SJCRH30 (cell line): Measurements from ENCODE around the gene ERGIC1. TPM values are rescaled to one million over a fixed set of nuclear protein-coding genes. Genes with fewer than 3 reads are reported as not detected.
"Not testable (repeated sequence)": the region's sequence is repeated elsewhere in the genome, so short reads cannot be mapped to it uniquely, and the experiment has no call there.

ENCODE experiments used
- DNase-seq, 2 experiments: peaks; one replicate each; pipeline ENCODE4 v3.0.0-alpha.2; 2015 to 2020
- H3K27ac ChIP-seq: fragments of 250-450 bp; sonication (Bioruptor Pico); 2 replicates; pipeline ENCODE4 v1.5.1; 2020; ENCODE audit warnings: mild to moderate bottlenecking, moderate library complexity
- H3K27me3 ChIP-seq: fragments of 250-450 bp; sonication (Bioruptor Pico); 2 replicates; pipeline ENCODE4 v1.5.1; 2020; ENCODE audit warnings: mild to moderate bottlenecking, moderate library complexity
- H3K36me3 ChIP-seq: fragments of 250-450 bp; sonication (Bioruptor Pico); 2 replicates; pipeline ENCODE4 v1.5.1; 2020; ENCODE audit warnings: mild to moderate bottlenecking, moderate library complexity
- H3K4me1 ChIP-seq: fragments of 250-450 bp; sonication (Bioruptor Pico); 2 replicates; pipeline ENCODE4 v1.5.1; 2020; ENCODE audit warnings: mild to moderate bottlenecking, moderate library complexity
- H3K4me3 ChIP-seq: fragments of 250-450 bp; sonication (Bioruptor Pico); 2 replicates; pipeline ENCODE4 v1.5.1; 2020; ENCODE audit warnings: mild to moderate bottlenecking, moderate library complexity
- H3K9me3 ChIP-seq: fragments of 250-450 bp; sonication (Bioruptor Pico); replicated peaks from 2 replicates; pipeline ENCODE4 v1.5.1; 2020; ENCODE audit warnings: mild to moderate bottlenecking, moderate library complexity
- total RNA-seq: library from RNA; depleted of rRNA; stranded (reverse); fragments of >200 nt; shearing (Covaris generic); gene quantifications from 2 replicates; pipeline ENCODE4 v1.2.3, GENCODE V29; 2014

Gene ERGIC1
- total RNA-seq, 1 experiment from 2014 or later = 83.4 TPM

- H3K27ac ChIP-seq = no peak overlapping the region
- DNase-seq = no peak
- H3K27me3 ChIP-seq = no peaks in the 10 kb centered on the region
- H3K36me3 ChIP-seq = no peaks in the 10 kb centered on the region; the same call in 1 of the 2 replicates
- H3K4me3 ChIP-seq = no peak overlapping the region
- H3K9me3 ChIP-seq = no peaks in the 10 kb centered on the region
- no peaks in the 10 kb centered on the region for H3K4me1 ChIP-seq
These were observed 20.9 kb downstream of the ERGIC1 start for GRCh38 chr5:172854971-172855370.

DNA sequence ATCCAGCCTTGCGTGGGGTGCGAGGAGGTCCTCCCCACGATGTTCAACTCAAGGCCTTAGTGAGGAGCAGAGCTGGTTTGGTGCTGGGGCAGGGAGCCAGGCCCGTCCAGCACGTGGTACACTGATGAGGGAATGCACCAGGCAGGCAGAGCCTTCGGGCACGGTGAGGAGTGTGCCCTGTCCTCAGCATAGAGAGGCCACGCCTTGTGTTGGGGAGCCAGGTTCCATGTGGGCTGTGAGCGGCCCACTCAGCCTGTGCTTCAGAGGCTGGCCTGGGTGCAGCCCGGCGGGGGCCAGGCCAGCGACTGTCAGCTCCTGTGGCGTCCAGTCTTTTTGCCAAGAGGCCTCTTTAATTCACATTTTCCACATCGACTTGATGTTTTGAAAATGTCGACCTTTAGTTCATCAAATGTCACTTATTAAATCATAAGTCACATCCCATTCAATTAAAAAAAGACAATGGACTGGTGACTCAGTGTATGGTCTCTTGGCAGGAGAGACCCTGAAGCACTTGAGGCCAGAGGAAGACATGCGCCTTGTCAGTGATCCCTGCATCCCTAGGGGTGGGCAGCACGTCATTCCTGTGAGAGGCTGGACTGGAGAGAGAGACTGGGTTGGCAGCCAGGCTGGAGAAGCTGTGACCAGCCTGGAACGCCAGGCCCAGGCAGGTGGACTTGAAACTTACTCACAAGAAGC is 21.7 kb downstream of the ERGIC1 start:
- no peaks in the 10 kb centered on the region for H3K4me1 ChIP-seq

GRCh38 chr5:172856336-172856735 is 22.3 kb downstream of the ERGIC1 start:
- no peak overlapping the region for H3K4me3 ChIP-seq
- H3K36me3 ChIP-seq = no peaks in the 10 kb centered on the region
- H3K9me3 ChIP-seq = no peaks in the 10 kb centered on the region
- H3K27me3 ChIP-seq = no peaks in the 10 kb centered on the region
- no peak for DNase-seq
- no peaks in the 10 kb centered on the region for H3K4me1 ChIP-seq
- no peak overlapping the region for H3K27ac ChIP-seq

More for the DNA sequence above, 21.7 kb downstream of the ERGIC1 start:
- DNase-seq = no peak
- Histone ChIP-seq H3K9me3 (no peaks in the 10 kb centered on the region), H3K27me3 (no peaks in the 10 kb centered on the region), H3K27ac (no peak overlapping the region), H3K36me3 (no peaks in the 10 kb centered on the region; the same call in 1 of the 2 replicates), H3K4me3 (no peak overlapping the region)

DNA sequence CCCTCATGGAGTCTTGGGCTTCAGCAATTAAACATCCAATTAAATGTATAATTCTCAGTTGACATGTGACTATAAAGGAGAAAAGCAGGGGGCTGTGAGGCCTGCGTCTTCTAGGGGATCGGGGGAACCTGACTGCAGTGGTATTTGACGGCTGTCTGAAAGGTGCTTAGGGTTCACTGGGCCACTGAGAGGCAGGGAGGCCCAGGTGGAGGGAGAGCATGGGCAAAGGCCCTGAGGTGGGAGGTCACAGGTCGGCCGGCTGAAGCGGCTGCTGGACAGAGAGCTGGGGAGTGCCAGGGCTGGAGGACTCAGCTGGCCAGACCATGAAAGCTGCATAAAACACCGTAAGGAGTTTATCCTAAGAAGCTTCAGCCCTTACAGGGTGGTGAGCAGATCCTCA is 23.9 kb downstream of the ERGIC1 start:
- Histone ChIP-seq H3K36me3 (0 out of 2 replicates have a peak, but pooled peaks cover 3% of the 10 kb centered on the region), H3K4me1 (no peaks in the 10 kb centered on the region), H3K27me3 (no peaks in the 10 kb centered on the region), H3K4me3 (no peak overlapping the region), H3K9me3 (no peaks in the 10 kb centered on the region), H3K27ac (no peak overlapping the region)
- no peak for DNase-seq

- H3K4me1 ChIP-seq = no peaks in the 10 kb centered on the region
- DNase-seq = no peak
These were observed 24.5 kb downstream of the ERGIC1 start for GRCh38 chr5:172858511-172858989.

DNA sequence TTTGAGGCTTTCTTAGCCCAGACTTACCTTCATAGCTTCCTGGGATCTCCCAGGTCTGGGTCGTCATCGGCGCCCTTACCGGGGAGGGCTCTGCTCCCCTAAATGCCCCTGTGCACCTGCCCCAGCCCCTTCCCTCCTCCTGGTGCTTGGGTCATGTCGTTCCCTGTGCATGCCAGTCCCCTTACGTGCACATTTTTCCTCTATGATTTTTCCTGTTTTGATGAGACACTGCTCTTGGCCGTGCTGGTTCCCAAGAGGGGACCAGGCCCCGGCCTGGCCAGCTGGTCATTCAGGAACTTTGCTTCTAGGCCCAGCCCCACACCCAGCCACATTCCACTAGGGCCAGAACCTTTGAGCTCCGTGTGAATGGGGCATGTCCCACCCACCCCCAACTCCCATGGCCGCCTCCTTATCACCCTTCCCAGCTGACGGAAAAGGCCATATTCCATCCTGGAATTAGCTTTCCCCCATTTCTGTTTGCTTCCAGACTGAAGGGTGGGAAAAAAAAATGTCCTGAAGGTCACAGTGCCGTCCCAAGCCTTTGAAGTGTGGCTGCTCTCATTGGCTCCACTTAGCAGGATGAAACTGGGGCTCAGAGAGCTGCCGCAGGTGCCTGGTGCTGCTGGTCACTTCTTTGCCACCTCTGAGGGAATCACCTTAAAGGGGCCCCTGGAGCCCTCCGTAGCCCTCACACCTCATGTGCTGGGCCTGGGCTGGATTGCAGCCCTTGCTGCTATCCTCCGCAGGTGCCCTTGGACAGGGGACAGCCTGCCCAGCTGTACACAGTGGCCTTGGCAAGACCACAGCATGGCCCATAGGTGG is 25.1 kb downstream of the ERGIC1 start:
- no peak for DNase-seq
- Histone ChIP-seq H3K4me1 (no peaks in the 10 kb centered on the region), H3K27me3 (no peaks in the 10 kb centered on the region)

More at GRCh38 chr5:172858511-172858989, 24.5 kb downstream of the ERGIC1 start:
- Histone ChIP-seq H3K9me3 (no peaks in the 10 kb centered on the region), H3K27ac (no peak overlapping the region), H3K36me3 (0 out of 2 replicates have a peak, but pooled peaks cover 3% of the 10 kb centered on the region), H3K4me3 (no peak overlapping the region), H3K27me3 (no peaks in the 10 kb centered on the region)

GRCh38 chr5:172859966-172860365 is 25.9 kb downstream of the ERGIC1 start:
- no peak overlapping the region for H3K27ac ChIP-seq
- H3K4me1 ChIP-seq = no peaks in the 10 kb centered on the region
- H3K4me3 ChIP-seq = no peak overlapping the region
- no peaks in the 10 kb centered on the region for H3K9me3 ChIP-seq
- no peaks in the 10 kb centered on the region for H3K27me3 ChIP-seq
- 0 out of 2 replicates have a peak, but pooled peaks cover 3% of the 10 kb centered on the region for H3K36me3 ChIP-seq
- DNase-seq = no peak

More for the DNA sequence above, 25.1 kb downstream of the ERGIC1 start:
- Histone ChIP-seq H3K36me3 (0 out of 2 replicates have a peak, but pooled peaks cover 3% of the 10 kb centered on the region), H3K4me3 (no peak overlapping the region), H3K27ac (no peak overlapping the region), H3K9me3 (no peaks in the 10 kb centered on the region)

DNA sequence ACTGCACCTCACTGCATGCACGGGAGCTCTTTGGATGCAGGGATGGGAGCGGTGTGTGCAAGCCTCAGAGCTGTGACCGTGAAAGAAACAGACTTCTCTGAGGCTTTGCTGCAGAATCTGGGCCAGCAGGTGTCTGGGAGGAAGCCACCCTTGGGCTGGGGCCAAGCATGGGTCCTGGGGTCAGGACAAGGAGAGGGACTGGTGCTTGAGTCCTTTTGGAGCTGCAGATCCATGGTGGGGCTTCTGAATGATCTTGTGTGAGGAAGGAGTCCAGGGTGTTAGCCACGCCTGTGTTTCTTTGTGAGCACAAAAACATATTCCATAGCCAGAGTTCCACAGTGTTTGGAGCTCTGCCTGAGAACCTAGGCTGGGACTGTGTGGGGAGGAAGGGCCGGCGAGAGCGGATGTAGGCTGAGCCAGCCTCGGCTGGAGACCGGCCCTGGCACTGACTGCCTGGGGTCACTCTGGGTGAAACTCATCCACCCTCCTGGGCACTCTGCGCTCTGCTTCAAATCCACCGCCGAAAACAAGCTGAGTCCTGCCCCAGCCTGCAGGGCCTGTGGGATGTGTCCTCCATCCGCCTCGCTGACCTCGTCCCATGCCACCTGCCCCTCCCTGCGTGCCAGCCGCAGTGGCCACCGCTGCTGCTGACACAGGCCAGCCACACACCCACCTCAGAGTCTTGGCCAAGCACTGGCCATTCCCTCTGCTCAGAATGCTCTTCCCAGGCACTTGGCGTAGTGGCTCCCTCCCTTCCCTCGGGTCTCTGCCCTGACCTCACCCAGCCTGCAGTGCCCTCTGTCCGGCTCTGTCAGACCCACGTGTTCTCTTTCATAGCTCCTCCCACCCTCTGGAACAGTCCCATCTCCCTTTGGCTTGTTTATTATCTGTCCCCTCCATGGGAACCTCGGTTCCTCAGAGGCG is 26.7 kb downstream of the ERGIC1 start:
- Histone ChIP-seq H3K9me3 (no peaks in the 10 kb centered on the region), H3K27me3 (no peaks in the 10 kb centered on the region; the same call in 1 of the 2 replicates), H3K4me3 (no peak overlapping the region), H3K36me3 (0 out of 2 replicates have a peak, but pooled peaks cover 3% of the 10 kb centered on the region), H3K27ac (no peak overlapping the region), H3K4me1 (no peaks in the 10 kb centered on the region)
- no peak for DNase-seq

GRCh38 chr5:172861461-172861860 is 27.4 kb downstream of the ERGIC1 start:
- DNase-seq = no peak
- Histone ChIP-seq H3K4me3 (no peak overlapping the region), H3K4me1 (no peaks in the 10 kb centered on the region), H3K9me3 (no peaks in the 10 kb centered on the region), H3K36me3 (0 out of 2 replicates have a peak, but pooled peaks cover 3% of the 10 kb centered on the region), H3K27ac (no peak overlapping the region), H3K27me3 (no peaks in the 10 kb centered on the region; the same call in 1 of the 2 replicates)

GRCh38 chr5:172862165-172862801 is 28.2 kb downstream of the ERGIC1 start:
- DNase-seq = no peak
- 0 out of 2 replicates have a peak, but pooled peaks cover 3% of the 10 kb centered on the region for H3K36me3 ChIP-seq
- no peaks in the 10 kb centered on the region for H3K9me3 ChIP-seq
- no peak overlapping the region for H3K27ac ChIP-seq
- H3K27me3 ChIP-seq = no peaks in the 10 kb centered on the region; the same call in 1 of the 2 replicates
- no peaks in the 10 kb centered on the region for H3K4me1 ChIP-seq
- H3K4me3 ChIP-seq = no peak overlapping the region

DNA sequence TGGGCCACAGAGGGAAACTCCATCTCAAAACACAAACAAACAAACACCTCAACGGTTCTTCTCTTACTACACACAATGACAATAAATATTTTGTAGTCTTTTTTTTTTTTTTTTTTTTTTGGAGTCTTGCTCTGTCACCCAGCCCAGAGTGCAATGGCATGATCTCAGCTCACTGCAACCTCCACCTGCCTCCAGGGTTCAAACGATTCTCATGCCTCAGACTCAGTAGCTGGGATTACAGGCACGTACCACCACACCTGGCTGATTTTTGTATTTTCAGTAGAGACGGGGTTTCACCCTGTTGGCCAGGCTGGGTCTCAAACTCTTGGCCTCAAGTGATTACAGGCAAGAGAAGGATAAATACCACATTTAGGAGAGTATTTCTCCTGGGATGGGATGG is 30.1 kb downstream of the ERGIC1 start:
- H3K9me3 ChIP-seq, H3K27ac ChIP-seq, H3K4me1 ChIP-seq, H3K27me3 ChIP-seq, H3K4me3 ChIP-seq, DNase-seq, H3K36me3 ChIP-seq: not testable (repeated sequence)

DNA sequence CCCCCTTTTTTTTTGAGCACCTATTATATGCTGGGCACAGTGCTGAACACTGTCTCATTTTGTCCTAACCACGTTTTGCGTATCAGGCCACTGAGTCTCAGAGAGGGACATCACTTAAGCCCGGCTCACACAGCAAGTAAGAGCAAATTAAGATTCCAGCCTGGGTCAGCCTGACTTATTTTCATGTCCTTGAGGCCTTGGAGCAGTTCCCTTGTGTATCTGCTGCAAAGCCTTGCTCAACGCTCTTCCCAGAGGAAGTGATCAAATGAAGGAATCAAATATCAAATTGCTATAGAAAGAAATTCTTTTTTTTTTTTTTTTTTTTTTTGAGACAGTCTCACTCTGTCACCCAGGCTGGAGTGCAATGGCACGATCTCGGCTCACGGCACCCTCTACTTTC is 30.7 kb downstream of the ERGIC1 start:
- no peaks in the 10 kb centered on the region for H3K9me3 ChIP-seq
- no peak overlapping the region for H3K27ac ChIP-seq
- H3K36me3 ChIP-seq = 0 out of 2 replicates have a peak, but pooled peaks cover 3% of the 10 kb centered on the region
- no peaks in the 10 kb centered on the region; the same call in 1 of the 2 replicates for H3K27me3 ChIP-seq
- no peak for DNase-seq
- no peaks in the 10 kb centered on the region; the same call in 1 of the 2 replicates for H3K4me1 ChIP-seq
- no peak overlapping the region for H3K4me3 ChIP-seq

DNA sequence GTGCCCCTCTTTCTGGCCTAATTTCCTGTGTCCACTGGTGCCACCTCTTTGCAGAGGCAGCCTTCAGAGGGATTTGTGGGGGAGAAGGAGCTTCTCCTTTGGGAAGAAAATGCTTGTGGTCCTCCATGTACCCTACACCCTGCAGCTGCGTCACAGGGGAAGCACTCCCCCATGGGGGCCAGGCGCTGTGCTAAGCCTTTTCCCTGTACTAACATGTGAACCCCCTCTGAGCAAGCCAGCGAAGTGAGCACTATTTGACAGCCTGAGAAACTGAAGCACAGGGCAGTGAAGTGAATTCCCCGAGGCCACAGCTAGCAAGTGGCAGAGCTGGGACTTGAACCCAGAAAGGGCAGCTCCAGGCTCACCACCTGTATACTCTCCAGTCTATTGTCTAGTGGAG is 32.3 kb downstream of the ERGIC1 start:
- DNase-seq = no peak
- Histone ChIP-seq H3K27ac (no peak overlapping the region), H3K27me3 (no peaks in the 10 kb centered on the region; the same call in 1 of the 2 replicates), H3K4me1 (no peaks in the 10 kb centered on the region; the same call in 1 of the 2 replicates), H3K36me3 (0 out of 2 replicates have a peak, but pooled peaks cover 3% of the 10 kb centered on the region), H3K9me3 (no peaks in the 10 kb centered on the region), H3K4me3 (no peak overlapping the region)
